GM12878 (cell line): ENCODE measurements around the gene FGD6. TPM values are rescaled to one million over a fixed set of nuclear protein-coding genes. Genes with fewer than 3 reads are reported as not detected.

Experiments used
- polyA plus RNA-seq, 11 experiments: library from polyadenylated mRNA; depleted of rRNA in 4 of 11; unstranded in 6 of 11; stranded (reverse) in 5 of 11; fragments of >200 nt; fragmentation: Nextera tagmentation in 4 of 11; fragmentation: Illumina TruSeq in 1 of 11; extraction: Ambion mirVana in 4 of 11; extraction: Trizol in 1 of 11; gene quantifications; 1 replicate in 1 of 11; 2 replicates in 10 of 11; pipeline versions ENCODE4 v1.2.1 to v1.2.3, GENCODE V29; 2011 to 2016; ENCODE audit warnings: inconsistent platforms in 2 of 11, missing spikeins in 2 of 11, low read depth in 1 of 11
- total RNA-seq, 4 experiments: library from RNA; depleted of rRNA in 3 of 4; stranded (reverse); fragments of >200 nt in 3 of 4; fragmentation: Illumina TruSeq in 1 of 4; extraction: Trizol in 1 of 4; gene quantifications; 2 replicates each; pipeline versions ENCODE4 v1.2.1 to v1.2.3, GENCODE V29; 2013 to 2021

Gene FGD6
- total and polyA plus RNA-seq, 10 of the 15 experiments (the other 5 are each of a cell fraction or from before 2014, with no cell fraction given) = 2.4 to 15.5 (median 8.9) TPM

Other genes with a start within 250 kb of the FGD6 start
- gene NDUFA12, start 213.8 kb downstream of the FGD6 start, total RNA-seq (2014; rRNA removed) = 157 and 162 TPM in 2 replicates
- 242 and 244 TPM in 2 replicates for gene NDUFA12, start 213.8 kb downstream of the FGD6 start, total RNA-seq (2014; rRNA removed; fragmentation: Illumina TruSeq; extraction: Trizol)
- 140 and 141 TPM in 2 replicates for gene NDUFA12, start 213.8 kb downstream of the FGD6 start, total RNA-seq (2021)
- 282 and 351 TPM in 2 replicates for gene NDUFA12, start 213.8 kb downstream of the FGD6 start, polyA plus RNA-seq (2011; rRNA removed)
- gene NDUFA12, start 213.8 kb downstream of the FGD6 start, polyA plus RNA-seq (2014; fragmentation: Illumina TruSeq; extraction: Trizol) = 296 and 308 TPM in 2 replicates
- 1,000 to 10,000 TPM in 1 of 2 experiments, 100 to 1,000 TPM in 1; 917 to 1,021 TPM for gene NDUFA12, start 213.8 kb downstream of the FGD6 start, polyA plus RNA-seq (2014; fragmentation: Nextera tagmentation; extraction: Ambion mirVana)
- gene NDUFA12, start 213.8 kb downstream of the FGD6 start, polyA plus RNA-seq (2014; rRNA removed) = 180 and 181 TPM in 2 replicates
- gene NDUFA12, start 213.8 kb downstream of the FGD6 start, polyA plus RNA-seq (2016; fragmentation: Nextera tagmentation; extraction: Ambion mirVana) = 100 to 1,000 TPM; 432 to 453 TPM
- gene NR2C1, start 143.8 kb downstream of the FGD6 start, total RNA-seq (2014; rRNA removed) = 31.7 and 34.2 TPM in 2 replicates
- gene NR2C1, start 143.8 kb downstream of the FGD6 start, total RNA-seq (2014; rRNA removed; fragmentation: Illumina TruSeq; extraction: Trizol) = 33.9 and 37.0 TPM in 2 replicates
- 26.1 and 29.5 TPM in 2 replicates for gene NR2C1, start 143.8 kb downstream of the FGD6 start, total RNA-seq (2021)
- gene NR2C1, start 143.8 kb downstream of the FGD6 start, polyA plus RNA-seq (2011; rRNA removed) = 38.1 and 44.0 TPM in 2 replicates
- gene NR2C1, start 143.8 kb downstream of the FGD6 start, polyA plus RNA-seq (2014; fragmentation: Illumina TruSeq; extraction: Trizol) = 35.1 and 54.3 TPM in 2 replicates
- gene NR2C1, start 143.8 kb downstream of the FGD6 start, polyA plus RNA-seq (2014; fragmentation: Nextera tagmentation; extraction: Ambion mirVana) = 10 to 100 TPM in 1 of 2 experiments, 1 to 10 TPM in 1; 8.8 to 19.4 TPM
- gene NR2C1, start 143.8 kb downstream of the FGD6 start, polyA plus RNA-seq (2014; rRNA removed) = 29.6 and 30.8 TPM in 2 replicates
- gene NR2C1, start 143.8 kb downstream of the FGD6 start, polyA plus RNA-seq (2016; fragmentation: Nextera tagmentation; extraction: Ambion mirVana) = 10 to 100 TPM; 29.1 to 35.3 TPM
- gene VEZT, start 340 bp upstream of the FGD6 start, total RNA-seq (2014; rRNA removed) = 66.9 and 76.1 TPM in 2 replicates
- 88.4 and 93.8 TPM in 2 replicates for gene VEZT, start 340 bp upstream of the FGD6 start, total RNA-seq (2014; rRNA removed; fragmentation: Illumina TruSeq; extraction: Trizol)
- gene VEZT, start 340 bp upstream of the FGD6 start, total RNA-seq (2021) = 61.3 and 65.4 TPM in 2 replicates
- 134 and 148 TPM in 2 replicates for gene VEZT, start 340 bp upstream of the FGD6 start, polyA plus RNA-seq (2011; rRNA removed)
- 100 and 126 TPM in 2 replicates for gene VEZT, start 340 bp upstream of the FGD6 start, polyA plus RNA-seq (2014; fragmentation: Illumina TruSeq; extraction: Trizol)
- 10 to 100 TPM; 32.8 to 35.6 TPM for gene VEZT, start 340 bp upstream of the FGD6 start, polyA plus RNA-seq (2014; fragmentation: Nextera tagmentation; extraction: Ambion mirVana)
- 49.7 and 67.3 TPM in 2 replicates for gene VEZT, start 340 bp upstream of the FGD6 start, polyA plus RNA-seq (2014; rRNA removed)
- gene VEZT, start 340 bp upstream of the FGD6 start, polyA plus RNA-seq (2016; fragmentation: Nextera tagmentation; extraction: Ambion mirVana) = 10 to 100 TPM; 49.1 to 49.4 TPM